A549 (cell line): ENCODE data around the gene CEP135. TPM values are rescaled to one million over a fixed set of nuclear protein-coding genes. Genes with fewer than 3 reads are reported as not detected.

Experiments
- ATAC-seq, 2 experiments: fragments of 200-7000 bp in 1 of 2; fragments of >200 bp in 1 of 2; cut with Nextera tagmentation in 1 of 2; cut with Tn5 transposase in 1 of 2; 3 replicates each; pipeline versions ENCODE4 v1.8.0 to v1.9.1; 2018 to 2020; ENCODE audit warnings: mild to moderate bottlenecking in 1 of 2, moderate library complexity in 1 of 2
- CTCF ChIA-PET: fragments of 300-600 bp; sonication (Branson Sonifier 250); formaldehyde crosslinking; extraction: SDS; loops from one replicate; lab custom pipeline; 2021; ENCODE audit warnings: antibody characterized with exemption, inconsistent platforms; lab: Yijun Ruan, JAX
- POLR2A ChIA-PET: fragments of 350-600 bp; formaldehyde crosslinking; extraction: SDS; loops from one replicate; lab custom pipeline; 2021; ENCODE audit warnings: antibody characterized with exemption, inconsistent platforms; lab: Yijun Ruan, JAX
- DNase-seq, 2 experiments: peaks; one replicate each; pipeline versions ENCODE4 v3.0.0 to v3.0.0-alpha.2; 2011 to 2016; ENCODE audit warnings: low read depth in 1 of 2, low spot score in 1 of 2
- FAIRE-seq: peaks from 2 replicates; lab custom pipeline; 2011; peaks lifted over from hg19 to GRCh38; lab: Jason Lieb, UNC
- H3K27ac ChIP-seq, 2 experiments: fragments of >200 bp; sonication (Bioruptor Twin); formaldehyde crosslinking; 3 replicates each; pipeline ENCODE4 v1.5.1; 2016 to 2017
- H3K4me1 ChIP-seq: fragments of >200 bp; sonication (Bioruptor Twin); formaldehyde crosslinking; 3 replicates; pipeline ENCODE4 v1.6.1; 2016
- H3K4me2 ChIP-seq: fragments of >200 bp; sonication (Bioruptor Twin); formaldehyde crosslinking; 3 replicates; pipeline ENCODE4 v1.6.1; 2016
- H3K4me3 ChIP-seq: fragments of >200 bp; sonication (Bioruptor Twin); formaldehyde crosslinking; 3 replicates; pipeline ENCODE4 v1.5.1; 2016
- H3K9me3 ChIP-seq: fragments of >200 bp; sonication (Bioruptor Twin); formaldehyde crosslinking; 3 replicates; pipeline ENCODE4 v1.6.1; 2016
- ATOH8 ChIP-seq: fragments of 250-450 bp; sonication (Bioruptor Pico); IDR thresholded peaks from 2 replicates; pipeline ENCODE4 v1.5.0; 2020; ENCODE audit warnings: low read depth, mild to moderate bottlenecking, moderate library complexity
- CHD4 ChIP-seq: fragments of 200-600 bp; sonication (generic); IDR thresholded peaks from 2 replicates; pipeline ENCODE4 v1.6.1; 2016; ENCODE audit warnings: antibody characterized with exemption, mild to moderate bottlenecking, borderline replicate concordance
- E2F6 ChIP-seq: IDR thresholded peaks from 2 replicates; pipeline ENCODE4 v1.6.1; 2012; ENCODE audit warnings: low read depth, borderline replicate concordance
- EHMT2 ChIP-seq: fragments of 200-600 bp; sonication (generic); IDR thresholded peaks from 2 replicates; pipeline ENCODE4 v1.6.1; 2016; ENCODE audit warnings: antibody characterized with exemption, low read depth, mild to moderate bottlenecking, moderate library complexity
- EP300 ChIP-seq, 2 experiments: fragments of >200 bp; sonication (Bioruptor Twin); formaldehyde crosslinking; IDR thresholded peaks; 2 replicates in 1 of 2; 3 replicates in 1 of 2; pipeline ENCODE4 v1.6.1; 2016 to 2017
- ESRRA ChIP-seq: fragments of 150-350 bp; IDR thresholded peaks from 2 replicates; pipeline ENCODE4 v1.6.1; 2014; ENCODE audit warnings: mild to moderate bottlenecking, low read length, borderline replicate concordance
- GATA3 ChIP-seq: IDR thresholded peaks from 2 replicates; pipeline ENCODE4 v1.6.1; 2012; ENCODE audit warnings: borderline replicate concordance
- HES2 ChIP-seq: fragments of >200 bp; sonication (Bioruptor Twin); formaldehyde crosslinking; IDR thresholded peaks from 2 replicates; pipeline ENCODE4 v1.6.1; 2016
- HOXA7 ChIP-seq: fragments of 250-450 bp; sonication (Bioruptor Pico); IDR thresholded peaks from 2 replicates; pipeline ENCODE4 v1.5.0; 2020; ENCODE audit warnings: mild to moderate bottlenecking, moderate library complexity
- JUN ChIP-seq, 2 experiments: fragments of >200 bp; sonication (Bioruptor Twin); formaldehyde crosslinking; IDR thresholded peaks; 2 replicates in 1 of 2; 3 replicates in 1 of 2; pipeline ENCODE4 v1.6.1; 2016 to 2017
- KDM1A ChIP-seq: fragments of 200-600 bp; sonication (generic); IDR thresholded peaks from 2 replicates; pipeline ENCODE4 v1.6.1; 2016; ENCODE audit warnings: low read depth, mild to moderate bottlenecking
- KDM5A ChIP-seq: fragments of 200-600 bp; sonication (generic); IDR thresholded peaks from 2 replicates; pipeline ENCODE4 v1.6.1; 2016; ENCODE audit warnings: antibody characterized with exemption, mild to moderate bottlenecking
- MAFK ChIP-seq: fragments of 450-650 bp; IDR thresholded peaks from 2 replicates; pipeline ENCODE4 v1.6.1; 2014; ENCODE audit not compliant: partially characterized antibody
- MAX ChIP-seq: IDR thresholded peaks from 2 replicates; pipeline ENCODE4 v1.6.1; 2012
- NFE2L2 ChIP-seq: fragments of 150-350 bp; conservative IDR thresholded peaks from 2 replicates; pipeline ENCODE4 v1.6.1; 2014; ENCODE audit warnings: low read length
- NPAS2 ChIP-seq: fragments of 250-450 bp; sonication (Bioruptor Pico); IDR thresholded peaks from 2 replicates; pipeline ENCODE4 v1.8.0; 2022; ENCODE audit warnings: mild to moderate bottlenecking, moderate library complexity, borderline replicate concordance
- PBX3 ChIP-seq: IDR thresholded peaks from 2 replicates; pipeline ENCODE4 v1.6.1; 2012
- POLR2A ChIP-seq: IDR thresholded peaks from 2 replicates; pipeline ENCODE4 v1.6.1; 2012; ENCODE audit warnings: mild to moderate bottlenecking, low read length
- RAD21 ChIP-seq, 2 experiments: fragments of >200 bp in 1 of 2; sonication (Bioruptor Twin) in 1 of 2; formaldehyde crosslinking in 1 of 2; IDR thresholded peaks in 1 of 2; conservative IDR thresholded peaks in 1 of 2; 2 replicates in 1 of 2; 3 replicates in 1 of 2; pipeline ENCODE4 v1.6.1; 2012 to 2018; ENCODE audit warnings: inconsistent platforms in 1 of 2
- RARB ChIP-seq: fragments of 250-450 bp; sonication (Bioruptor Pico); IDR thresholded peaks from 2 replicates; pipeline ENCODE4 v1.8.0; 2021; ENCODE audit warnings: mild to moderate bottlenecking, moderate library complexity
- RNF2 ChIP-seq: fragments of 200-600 bp; sonication (generic); IDR thresholded peaks from 2 replicates; pipeline ENCODE4 v1.6.1; 2016; ENCODE audit warnings: low read depth, mild to moderate bottlenecking, antibody characterized with exemption, moderate library complexity, borderline replicate concordance
- SMC3 ChIP-seq: fragments of >200 bp; sonication (Bioruptor Twin); formaldehyde crosslinking; IDR thresholded peaks from 3 replicates; pipeline ENCODE4 v1.6.1; 2018; ENCODE audit warnings: inconsistent platforms
- TFCP2L1 ChIP-seq: fragments of 250-450 bp; sonication (Bioruptor Pico); IDR thresholded peaks from 2 replicates; pipeline ENCODE4 v1.5.0; 2021; ENCODE audit warnings: mild to moderate bottlenecking
- TP53 ChIP-seq: fragments of 250-450 bp; sonication (Bioruptor Pico); IDR thresholded peaks from 2 replicates; pipeline ENCODE4 v1.5.0; 2021; ENCODE audit warnings: mild to moderate bottlenecking, moderate library complexity
- USF2 ChIP-seq: fragments of 450-650 bp; IDR thresholded peaks from 2 replicates; pipeline ENCODE4 v1.6.1; 2014; ENCODE audit warnings: antibody characterized with exemption
- ZFP36 ChIP-seq: fragments of 450-650 bp; IDR thresholded peaks from 2 replicates; pipeline ENCODE4 v1.6.1; 2014; ENCODE audit warnings: borderline replicate concordance; ENCODE audit not compliant: partially characterized antibody
- ZNF302 ChIP-seq: fragments of 250-450 bp; sonication (Bioruptor Pico); IDR thresholded peaks from 2 replicates; pipeline ENCODE4 v1.9.0; 2021; ENCODE audit warnings: inconsistent platforms, mild to moderate bottlenecking, moderate library complexity
- ZSCAN20 ChIP-seq: fragments of 250-450 bp; sonication (Bioruptor Pico); IDR thresholded peaks from 2 replicates; pipeline ENCODE4 v1.8.0; 2022; ENCODE audit warnings: mild to moderate bottlenecking, moderate library complexity
- polyA plus RNA-seq, 4 experiments: library from polyadenylated mRNA; depleted of rRNA in 3 of 4; stranded (reverse); fragments of >200 nt; fragmentation: RNase III in 1 of 4; extraction: RNeasy Plus Mini Kit Qiagen cat#74134 plus additional on column Dnase treatment in 1 of 4; gene quantifications; 2 replicates in 3 of 4; 3 replicates in 1 of 4; pipeline ENCODE4 v1.2.3, GENCODE V29; 2011 to 2017

CEP135 gene
- polyA plus RNA-seq, 2 of the 4 experiments (the other 2 are of a cell fraction) = 7.3 to 10.6 TPM

GRCh38 chr4:56007154-56007553 lies 58.4 kb downstream of the CEP135 start:
- ChIA-PET CTCF (interaction anchor here (0.6 to 1.2 kb wide), 3 partner anchors 119 to 531 kb away, joined by 3 read pairs; no protein-coding TSS in a partner anchor), POLR2A (no interaction called here)
- Histone ChIP-seq H3K27ac (no peak overlapping the region), H3K9me3 (no peaks in the 10 kb centered on the region), H3K4me2 (no peak overlapping the region), H3K4me1 (no peaks in the 10 kb centered on the region), H3K4me3 (no peak overlapping the region)
- ATAC-seq (no peak), FAIRE-seq (no peak), DNase-seq (no peak)
- no peak for TF ChIP-seq TP53 (CRISPR knock-in tag)
- no peak for TF ChIP-seq POLR2A
- no peak for TF ChIP-seq NFE2L2
- TF ChIP-seq KDM5A = no peak
- no peak for TF ChIP-seq E2F6
- TF ChIP-seq ESRRA = no peak
- no peak for TF ChIP-seq EHMT2
- TF ChIP-seq MAFK = no peak
- TF ChIP-seq NPAS2 (CRISPR knock-in tag) = no peak
- no peak for TF ChIP-seq HOXA7 (CRISPR knock-in tag)
- TF ChIP-seq RAD21 (conservative IDR thresholded peaks at IDR 0.05 in 1 of 2, IDR thresholded peaks at IDR 0.05 in 1 of 2) = no peak
- no peak for TF ChIP-seq ATOH8 (CRISPR knock-in tag)
- TF ChIP-seq CHD4 = no peak

GRCh38 chr4:56008206-56008605 lies 59.5 kb downstream of the CEP135 start:
- H3K4me2 ChIP-seq = no peak overlapping the region
- CTCF ChIA-PET = interaction anchor here (0.9 to 1.0 kb wide), 2 partner anchors 22 to 120 kb away, joined by 3 read pairs; no protein-coding TSS in a partner anchor
- no peak for TF ChIP-seq KDM1A

GRCh38 chr4:56026596-56026995 lies 77.9 kb downstream of the CEP135 start:
- DNase-seq (peak in 1 of 2 experiments; percentile 12), ATAC-seq (peak in 1 of 2 experiments; percentile 48; a peak in 1 of 6 replicates), FAIRE-seq (no peak)
- Histone ChIP-seq H3K4me1 (no peaks in the 10 kb centered on the region), H3K9me3 (no peaks in the 10 kb centered on the region), H3K27ac (no peak overlapping the region), H3K4me2 (no peak overlapping the region)
- CTCF ChIA-PET = no interaction called here
- TF ChIP-seq KDM1A (no peak), NFE2L2 (no peak), PBX3 (no peak), MAX (no peak), TFCP2L1 (no peak), ZSCAN20 (CRISPR knock-in tag) (no peak), RARB (CRISPR knock-in tag) (no peak), HES2 (no peak), KDM5A (no peak), USF2 (no peak), EHMT2 (no peak), JUN (IDR thresholded peaks at IDR 0.05) (no peak), ZFP36 (no peak), RNF2 (no peak), EP300 (IDR thresholded peaks at IDR 0.05) (no peak), ZNF302 (CRISPR knock-in tag) (no peak), GATA3 (no peak), SMC3 (no peak)
- TF ChIP-seq, all 56 proteins: peak for 0
- H3K4me3 ChIP-seq = no peak overlapping the region
- POLR2A ChIA-PET = no interaction called here

More at GRCh38 chr4:56008206-56008605, 59.5 kb downstream of the CEP135 start:
- H3K27ac ChIP-seq = no peak overlapping the region
- H3K4me3 ChIP-seq = no peak overlapping the region
- no peaks in the 10 kb centered on the region for H3K4me1 ChIP-seq
- ATAC-seq (no peak), DNase-seq (no peak), FAIRE-seq (no peak)
- POLR2A ChIA-PET = no interaction called here
- no peaks in the 10 kb centered on the region for H3K9me3 ChIP-seq
